VCaP (cell line): Measurements from ENCODE around the gene RAD17.
A peak's percentile ranks its signal among the peaks of the same experiment; 100 is the strongest.

Experiments used
- H3K27ac ChIP-seq: fragments of 450-650 bp; 2 replicates; pipeline ENCODE4 v1.5.1; 2017
- CTCF ChIP-seq: fragments of 450-650 bp; conservative IDR thresholded peaks from 2 replicates; pipeline ENCODE4 v1.5.1; 2017; ENCODE audit warnings: mild to moderate bottlenecking, moderate library complexity

RAD17 gene

DNA sequence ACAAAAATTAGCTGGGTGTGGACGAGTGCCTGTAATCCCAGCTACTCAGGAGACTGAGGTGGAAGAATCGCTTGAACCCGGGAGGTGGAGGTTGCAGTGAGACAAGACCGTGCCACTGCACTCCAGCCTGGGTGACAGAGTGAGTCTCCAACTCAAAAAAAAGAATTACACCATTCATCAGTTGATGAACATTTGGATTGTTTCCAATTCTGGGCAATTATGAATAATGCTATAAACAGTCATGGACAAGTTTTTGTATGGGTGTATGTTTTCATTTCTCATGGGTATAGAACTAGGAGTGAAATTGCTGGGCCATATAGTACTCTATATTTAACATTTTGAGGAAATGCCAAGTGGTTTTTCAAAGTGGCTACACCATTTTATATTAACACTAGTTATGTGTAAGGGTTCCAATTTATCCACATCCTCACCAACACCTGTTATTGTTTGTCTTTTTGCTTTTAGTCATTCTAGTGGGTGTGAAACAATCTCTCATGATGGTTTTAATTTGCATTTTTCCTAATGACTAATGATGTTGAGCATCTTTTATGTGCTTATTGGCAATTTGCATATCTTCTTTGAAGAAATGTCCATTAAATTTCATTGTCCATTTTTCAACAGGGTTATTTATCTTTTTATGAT lies 28.0 kb upstream of the RAD17 start:
- H3K27ac ChIP-seq = no peak overlapping the region
- TF ChIP-seq CTCF = no peak

DNA sequence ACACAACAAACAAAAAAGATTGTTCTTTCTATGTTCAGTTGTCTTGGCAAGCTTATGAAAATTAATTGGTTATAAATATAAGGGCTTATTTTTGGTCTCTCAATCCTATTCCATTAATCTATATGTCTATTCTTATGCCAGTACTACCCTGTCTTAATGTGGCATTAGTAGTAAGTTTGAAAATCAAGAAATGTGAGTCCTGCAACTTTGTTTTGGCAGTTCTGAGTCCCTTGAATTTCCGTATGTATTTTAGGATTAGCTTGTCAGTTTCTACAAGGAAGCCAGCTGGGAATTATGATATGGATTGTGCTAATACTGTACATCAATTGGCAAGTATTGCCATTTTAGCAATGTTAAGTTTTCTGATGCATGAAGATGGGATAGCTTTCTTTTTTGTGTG lies 26.5 kb upstream of the RAD17 start:
- no peak overlapping the region for H3K27ac ChIP-seq
- no peak for TF ChIP-seq CTCF

DNA sequence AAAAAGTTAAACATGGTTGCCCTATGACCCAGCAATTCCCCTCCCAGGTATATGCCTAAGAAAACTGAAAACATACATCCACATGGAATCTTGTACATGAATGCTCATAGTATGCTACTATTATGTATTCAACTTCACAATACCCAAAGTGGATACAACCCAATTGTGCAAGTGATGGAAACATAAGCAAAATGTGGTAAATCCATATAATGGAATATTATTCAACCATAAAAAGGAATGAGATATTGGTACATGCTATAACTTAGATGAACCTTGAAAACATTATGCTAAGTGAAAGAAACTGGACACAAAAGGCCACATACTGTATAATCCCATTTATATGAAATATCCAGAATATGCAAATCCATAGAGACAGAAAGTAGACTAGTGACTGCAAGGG lies 19.0 kb upstream of the RAD17 start:
- no peak for TF ChIP-seq CTCF
- H3K27ac ChIP-seq = no peak overlapping the region

GRCh38 chr5:69359699-69360098 lies 9.9 kb upstream of the RAD17 start:
- TF ChIP-seq CTCF = no peak
- peak overlapping the region; percentile 22; the same call in 1 of the 2 replicates for H3K27ac ChIP-seq

GRCh38 chr5:69360442-69360841 lies 9.2 kb upstream of the RAD17 start:
- peak overlapping the region; percentile 22; the same call in 1 of the 2 replicates for H3K27ac ChIP-seq
- TF ChIP-seq CTCF = no peak

- peak overlapping the region; percentile 23; the same call in 1 of the 2 replicates for H3K27ac ChIP-seq
Measured at GRCh38 chr5:69364414-69364813, 5.2 kb upstream of the RAD17 start.

GRCh38 chr5:69364850-69365249 lies 4.8 kb upstream of the RAD17 start:
- TF ChIP-seq CTCF = no peak
- peak overlapping the region; percentile 23; the same call in 1 of the 2 replicates for H3K27ac ChIP-seq

More at GRCh38 chr5:69364414-69364813, 5.2 kb upstream of the RAD17 start:
- TF ChIP-seq CTCF = peak; percentile 77
